Upper lobe of right lung (tissue), 1 donor: ENCODE data around the gene SLC12A2. TPM values are rescaled to one million over a fixed set of nuclear protein-coding genes. Genes with fewer than 3 reads are reported as not detected.

ENCODE experiments used
- ATAC-seq: fragments of 200-7000 bp; cut with Tn5 transposase; one replicate; pipeline ENCODE4 v1.9.1; 2020; ENCODE audit warnings: mild to moderate bottlenecking, moderate library complexity
- DNase-seq: peaks from one replicate; pipeline ENCODE4 v3.0.0-alpha.2; 2020
- H3K27ac ChIP-seq: fragments of 200-600 bp; one replicate; pipeline ENCODE4 v1.8.0; 2022
- H3K27me3 ChIP-seq: fragments of 200-600 bp; one replicate; pipeline ENCODE4 v1.8.0; 2022; ENCODE audit warnings: mild to moderate bottlenecking
- H3K36me3 ChIP-seq: fragments of 200-600 bp; one replicate; pipeline ENCODE4 v1.8.0; 2022
- H3K4me1 ChIP-seq: fragments of 200-600 bp; one replicate; pipeline ENCODE4 v1.8.0; 2022
- H3K4me3 ChIP-seq: fragments of 200-600 bp; one replicate; pipeline ENCODE4 v1.8.0; 2022; ENCODE audit warnings: mild to moderate bottlenecking
- H3K9me3 ChIP-seq: fragments of 200-600 bp; one replicate; pipeline ENCODE4 v1.8.0; 2022
- intact Hi-C: fragments of 100-400 bp; cut with DNase I; formaldehyde crosslinking; loops from one replicate; pipeline ENCODE4 v1.11.0; 2022
- total RNA-seq: library from RNA; stranded (reverse); fragmentation: NEBNext Ultra II Directional; extraction: Animal tissue kit (Norgen Biotek cat#: 25700); gene quantifications from one replicate; pipeline ENCODE4 v1.2.1, GENCODE V29; 2021
- TF ChIP-seq, protein P1 (sequence below): fragments of 200-600 bp; IDR thresholded peaks from one replicate; pipeline ENCODE4 v1.8.0; 2022; ENCODE audit warnings: antibody characterized with exemption
- donor health status: DM: no; HTN: yes; CAD: no; lungs with severe emphysema.

Gene SLC12A2
- total RNA-seq, 1 donor from 2014 or later = 23.2 TPM

DNA sequence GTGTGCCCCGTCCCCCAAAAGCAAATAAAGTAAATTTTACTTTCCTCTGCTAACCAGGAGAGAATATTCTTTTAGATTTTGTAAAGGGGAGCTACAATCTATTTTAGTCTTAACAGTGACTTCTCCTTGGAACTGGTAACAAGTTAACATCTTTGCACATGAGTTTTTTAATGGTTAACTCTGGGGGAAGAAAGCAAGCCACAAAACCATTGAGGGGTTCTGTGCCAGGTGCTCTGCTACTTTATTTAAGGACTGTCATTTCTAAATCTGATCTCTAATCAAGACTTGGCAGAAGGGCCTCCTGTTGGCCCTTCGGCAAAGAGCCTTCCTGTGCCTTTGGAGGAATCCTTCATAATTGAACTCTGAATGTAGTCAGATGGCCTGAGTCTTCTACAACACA, 153.4 kb downstream of the SLC12A2 start:
- ATAC-seq (no peak), DNase-seq (no peak)
- no peaks in the 10 kb centered on the region for H3K36me3 ChIP-seq
- no peaks in the 10 kb centered on the region for H3K27me3 ChIP-seq
- TF ChIP-seq, protein P1, sequence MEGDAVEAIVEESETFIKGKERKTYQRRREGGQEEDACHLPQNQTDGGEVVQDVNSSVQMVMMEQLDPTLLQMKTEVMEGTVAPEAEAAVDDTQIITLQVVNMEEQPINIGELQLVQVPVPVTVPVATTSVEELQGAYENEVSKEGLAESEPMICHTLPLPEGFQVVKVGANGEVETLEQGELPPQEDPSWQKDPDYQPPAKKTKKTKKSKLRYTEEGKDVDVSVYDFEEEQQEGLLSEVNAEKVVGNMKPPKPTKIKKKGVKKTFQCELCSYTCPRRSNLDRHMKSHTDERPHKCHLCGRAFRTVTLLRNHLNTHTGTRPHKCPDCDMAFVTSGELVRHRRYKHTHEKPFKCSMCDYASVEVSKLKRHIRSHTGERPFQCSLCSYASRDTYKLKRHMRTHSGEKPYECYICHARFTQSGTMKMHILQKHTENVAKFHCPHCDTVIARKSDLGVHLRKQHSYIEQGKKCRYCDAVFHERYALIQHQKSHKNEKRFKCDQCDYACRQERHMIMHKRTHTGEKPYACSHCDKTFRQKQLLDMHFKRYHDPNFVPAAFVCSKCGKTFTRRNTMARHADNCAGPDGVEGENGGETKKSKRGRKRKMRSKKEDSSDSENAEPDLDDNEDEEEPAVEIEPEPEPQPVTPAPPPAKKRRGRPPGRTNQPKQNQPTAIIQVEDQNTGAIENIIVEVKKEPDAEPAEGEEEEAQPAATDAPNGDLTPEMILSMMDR = no peak
- no peak overlapping the region for H3K4me3 ChIP-seq
- no peaks in the 10 kb centered on the region for H3K9me3 ChIP-seq
- H3K4me1 ChIP-seq = no peaks in the 10 kb centered on the region
- intact Hi-C loops = no loop called here
- no peak overlapping the region for H3K27ac ChIP-seq

DNA sequence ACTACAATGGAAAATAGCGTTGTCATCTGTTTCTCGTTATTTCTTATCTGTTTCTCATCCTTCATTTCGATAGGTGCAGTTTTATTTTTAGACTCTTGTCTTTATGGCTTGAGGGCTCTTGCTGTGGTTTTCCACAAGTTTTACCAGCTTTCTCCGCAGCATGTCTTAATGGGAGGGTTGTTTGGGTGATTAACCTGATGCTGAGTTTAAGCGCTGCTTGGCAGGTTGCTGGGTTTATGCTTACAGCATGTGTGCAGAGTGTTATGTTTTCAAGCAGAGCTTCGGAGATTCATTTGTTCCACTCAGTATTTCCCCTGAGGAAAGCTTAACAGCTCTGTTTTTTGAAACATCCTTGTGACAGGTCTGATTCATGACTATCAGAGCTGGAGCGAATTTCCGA, 154.0 kb downstream of the SLC12A2 start:
- TF ChIP-seq, protein P1 = no peak
- Histone ChIP-seq H3K4me3 (no peak overlapping the region), H3K27ac (no peak overlapping the region), H3K9me3 (no peaks in the 10 kb centered on the region), H3K27me3 (no peaks in the 10 kb centered on the region), H3K4me1 (no peaks in the 10 kb centered on the region), H3K36me3 (no peaks in the 10 kb centered on the region)
- intact Hi-C loops = no loop called here
- DNase-seq = no peak
- ATAC-seq = no peak
